Spleen (tissue), 7 donors: ENCODE data around the gene DIRAS1.

Experiments
- POLR2A ChIP-seq, 3 donors: fragments of 450-650 bp; IDR thresholded peaks; one replicate each; pipeline ENCODE4 v1.5.1; 2017; ENCODE audit warnings: antibody characterized with exemption in 3 of 3, mild to moderate bottlenecking in 1 of 3
- TF ChIP-seq, protein P1 (sequence below), 11 experiments: fragments of 200-600 bp in 7 of 11; fragments of 450-650 bp in 4 of 11; sonication (generic) in 4 of 11; IDR thresholded peaks in 8 of 11; conservative IDR thresholded peaks in 3 of 11; 1 replicate in 7 of 11; 2 replicates in 4 of 11; pipeline versions ENCODE4 v1.4.0 to v1.8.0; 2016 to 2021; ENCODE audit warnings: antibody characterized with exemption in 11 of 11, inconsistent platforms in 4 of 11, mild to moderate bottlenecking in 1 of 11
- donor health status: DM: no; HTN: no; CAD: no; lungs with moderate emphysema.
- donor health status: DM: no; HTN: no; CAD: no.
- donor health status: DM: no; HTN: no; CAD: no.

DNA sequence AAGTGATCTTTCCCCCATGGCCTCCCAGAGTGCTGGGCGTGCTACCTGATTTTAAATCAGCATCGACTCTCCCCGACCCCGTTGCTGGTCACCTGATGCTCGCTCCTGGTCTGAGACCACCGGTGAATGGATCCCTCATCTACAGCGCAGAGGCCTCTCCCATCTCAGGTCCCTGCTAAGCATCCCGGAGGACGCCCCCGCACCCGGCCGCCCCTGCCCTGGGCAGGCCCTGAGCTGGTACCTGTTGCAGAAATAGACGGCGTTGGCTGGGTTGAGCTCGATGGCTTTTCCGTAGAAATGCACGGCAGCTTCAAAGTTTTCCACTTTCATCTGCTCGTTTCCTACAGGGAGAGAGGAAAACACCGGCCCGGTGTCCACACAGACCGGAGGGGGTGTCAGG lies 43.8 kb upstream of the DIRAS1 start:
- no peak for TF ChIP-seq POLR2A (IDR thresholded peaks at IDR 0.05)
- TF ChIP-seq, protein P1, sequence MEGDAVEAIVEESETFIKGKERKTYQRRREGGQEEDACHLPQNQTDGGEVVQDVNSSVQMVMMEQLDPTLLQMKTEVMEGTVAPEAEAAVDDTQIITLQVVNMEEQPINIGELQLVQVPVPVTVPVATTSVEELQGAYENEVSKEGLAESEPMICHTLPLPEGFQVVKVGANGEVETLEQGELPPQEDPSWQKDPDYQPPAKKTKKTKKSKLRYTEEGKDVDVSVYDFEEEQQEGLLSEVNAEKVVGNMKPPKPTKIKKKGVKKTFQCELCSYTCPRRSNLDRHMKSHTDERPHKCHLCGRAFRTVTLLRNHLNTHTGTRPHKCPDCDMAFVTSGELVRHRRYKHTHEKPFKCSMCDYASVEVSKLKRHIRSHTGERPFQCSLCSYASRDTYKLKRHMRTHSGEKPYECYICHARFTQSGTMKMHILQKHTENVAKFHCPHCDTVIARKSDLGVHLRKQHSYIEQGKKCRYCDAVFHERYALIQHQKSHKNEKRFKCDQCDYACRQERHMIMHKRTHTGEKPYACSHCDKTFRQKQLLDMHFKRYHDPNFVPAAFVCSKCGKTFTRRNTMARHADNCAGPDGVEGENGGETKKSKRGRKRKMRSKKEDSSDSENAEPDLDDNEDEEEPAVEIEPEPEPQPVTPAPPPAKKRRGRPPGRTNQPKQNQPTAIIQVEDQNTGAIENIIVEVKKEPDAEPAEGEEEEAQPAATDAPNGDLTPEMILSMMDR (IDR thresholded peaks at IDR 0.05 in 8 of 11, conservative IDR thresholded peaks at IDR 0.05 in 3 of 11) = no peak
